AML-193 (cell line): ENCODE measurements around the gene UBE2Q1.
"Not testable (repeated sequence)": the region's sequence is repeated elsewhere in the genome, so short reads cannot be mapped to it uniquely, and the experiment has no call there.

Experiments
- DNase-seq, 2 experiments: peaks; one replicate each; lab custom pipeline; 2025; lab: John Stamatoyannopoulos, UW

Gene UBE2Q1

GRCh38 chr1:154550657-154551056 is 7.8 kb downstream of the UBE2Q1 start:
- DNase-seq = no peak

- DNase-seq = no peak
Observed at GRCh38 chr1:154550070-154550469, 8.4 kb downstream of the UBE2Q1 start.

GRCh38 chr1:154549202-154549770 is 9.2 kb downstream of the UBE2Q1 start:
- DNase-seq = no peak

GRCh38 chr1:154548028-154548427 is 10.4 kb downstream of the UBE2Q1 start:
- DNase-seq = no peak

- DNase-seq = no peak
Observed at GRCh38 chr1:154547105-154547732, 11.2 kb downstream of the UBE2Q1 start.

GRCh38 chr1:154546264-154547063 is 12.0 kb downstream of the UBE2Q1 start:
- DNase-seq = peak; percentile 57 to 74

- DNase-seq = no peak
Observed at GRCh38 chr1:154541231-154541630, 17.2 kb downstream of the UBE2Q1 start.

- no peak for DNase-seq
Observed at GRCh38 chr1:154539486-154540483, 18.7 kb downstream of the UBE2Q1 start.

- no peak for DNase-seq
Observed at GRCh38 chr1:154536570-154536969, 21.9 kb downstream of the UBE2Q1 start.

GRCh38 chr1:154533952-154534844 is 24.3 kb downstream of the UBE2Q1 start:
- DNase-seq = no peak

- not testable (repeated sequence) for DNase-seq
Observed at GRCh38 chr1:154531950-154532349, 26.5 kb downstream of the UBE2Q1 start.

- no peak for DNase-seq
Observed at GRCh38 chr1:154529308-154529707, 29.2 kb downstream of the UBE2Q1 start.

- no peak for DNase-seq
Observed at GRCh38 chr1:154527192-154527591, 31.3 kb downstream of the UBE2Q1 start.

- DNase-seq = no peak
Observed at GRCh38 chr1:154524881-154525280, 33.6 kb downstream of the UBE2Q1 start.

- no peak for DNase-seq
Observed at GRCh38 chr1:154521695-154522094, 36.8 kb downstream of the UBE2Q1 start.

- DNase-seq = no peak
Observed at GRCh38 chr1:154520333-154520732, 38.1 kb downstream of the UBE2Q1 start.

- no peak for DNase-seq
Observed at GRCh38 chr1:154519591-154519991, 38.9 kb downstream of the UBE2Q1 start.

- DNase-seq = no peak
Observed at GRCh38 chr1:154517661-154518060, 40.8 kb downstream of the UBE2Q1 start.

GRCh38 chr1:154514066-154514553 is 44.4 kb downstream of the UBE2Q1 start:
- DNase-seq = no peak

GRCh38 chr1:154512760-154513159 is 45.7 kb downstream of the UBE2Q1 start:
- DNase-seq = no peak

- no peak for DNase-seq
Observed at GRCh38 chr1:154503898-154504297, 54.6 kb downstream of the UBE2Q1 start.
